DND-41 (cell line): ENCODE data around the gene PPP6R1.

Experiments
- EZH2 ChIP-seq: IDR thresholded peaks from 3 replicates; pipeline ENCODE4 v1.6.1; 2012; ENCODE audit warnings: borderline replicate concordance, low read depth, mild to moderate bottlenecking, moderate library complexity, low read length, inconsistent platforms; ENCODE audit not compliant: severe bottlenecking
- TF ChIP-seq, protein P1 (sequence below): IDR thresholded peaks from 2 replicates; pipeline ENCODE4 v1.5.1; 2012; ENCODE audit warnings: borderline replicate concordance, low read length, moderate library complexity, mild to moderate bottlenecking; ENCODE audit not compliant: poor library complexity, severe bottlenecking; ENCODE audit errors: extremely low read depth

DNA sequence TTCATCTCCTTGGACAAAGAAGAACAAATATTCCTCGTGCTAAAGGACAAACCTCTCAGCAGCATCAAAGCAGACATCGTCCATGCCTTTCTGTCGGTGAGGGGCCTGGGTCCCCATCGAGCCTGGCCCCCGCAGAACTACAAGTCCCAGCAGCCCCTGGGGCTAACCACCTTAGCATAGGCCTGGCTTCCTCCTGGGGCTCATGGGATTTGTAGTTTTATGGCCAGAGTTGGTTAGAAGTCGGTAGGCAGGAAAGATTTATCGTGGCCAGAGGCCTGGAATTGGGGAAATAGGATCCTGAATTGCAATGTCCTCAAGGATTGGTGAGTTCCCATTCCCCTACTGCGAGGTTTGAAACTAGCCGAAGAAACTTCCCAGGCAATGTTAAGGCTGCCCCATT lies 46.7 kb upstream of the PPP6R1 start:
- TF ChIP-seq, protein P1, sequence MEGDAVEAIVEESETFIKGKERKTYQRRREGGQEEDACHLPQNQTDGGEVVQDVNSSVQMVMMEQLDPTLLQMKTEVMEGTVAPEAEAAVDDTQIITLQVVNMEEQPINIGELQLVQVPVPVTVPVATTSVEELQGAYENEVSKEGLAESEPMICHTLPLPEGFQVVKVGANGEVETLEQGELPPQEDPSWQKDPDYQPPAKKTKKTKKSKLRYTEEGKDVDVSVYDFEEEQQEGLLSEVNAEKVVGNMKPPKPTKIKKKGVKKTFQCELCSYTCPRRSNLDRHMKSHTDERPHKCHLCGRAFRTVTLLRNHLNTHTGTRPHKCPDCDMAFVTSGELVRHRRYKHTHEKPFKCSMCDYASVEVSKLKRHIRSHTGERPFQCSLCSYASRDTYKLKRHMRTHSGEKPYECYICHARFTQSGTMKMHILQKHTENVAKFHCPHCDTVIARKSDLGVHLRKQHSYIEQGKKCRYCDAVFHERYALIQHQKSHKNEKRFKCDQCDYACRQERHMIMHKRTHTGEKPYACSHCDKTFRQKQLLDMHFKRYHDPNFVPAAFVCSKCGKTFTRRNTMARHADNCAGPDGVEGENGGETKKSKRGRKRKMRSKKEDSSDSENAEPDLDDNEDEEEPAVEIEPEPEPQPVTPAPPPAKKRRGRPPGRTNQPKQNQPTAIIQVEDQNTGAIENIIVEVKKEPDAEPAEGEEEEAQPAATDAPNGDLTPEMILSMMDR: no peak
- no peak for TF ChIP-seq EZH2
